OCI-LY3 (cell line): ENCODE results near the gene KCNC3.

Source experiments
- EZH2phosphoT487 ChIP-seq: fragments of 200-600 bp; shearing (Covaris generic); IDR thresholded peaks from 2 replicates; pipeline ENCODE4 v1.6.1; 2018; ENCODE audit warnings: antibody characterized with exemption, mixed run types, low read depth
- TF ChIP-seq, protein P1 (sequence below): fragments of 200-600, 300-600 bp; sonication (generic); IDR thresholded peaks from 2 replicates; pipeline ENCODE4 v1.5.1; 2014; ENCODE audit warnings: antibody characterized with exemption, low read length, low read depth

DNA sequence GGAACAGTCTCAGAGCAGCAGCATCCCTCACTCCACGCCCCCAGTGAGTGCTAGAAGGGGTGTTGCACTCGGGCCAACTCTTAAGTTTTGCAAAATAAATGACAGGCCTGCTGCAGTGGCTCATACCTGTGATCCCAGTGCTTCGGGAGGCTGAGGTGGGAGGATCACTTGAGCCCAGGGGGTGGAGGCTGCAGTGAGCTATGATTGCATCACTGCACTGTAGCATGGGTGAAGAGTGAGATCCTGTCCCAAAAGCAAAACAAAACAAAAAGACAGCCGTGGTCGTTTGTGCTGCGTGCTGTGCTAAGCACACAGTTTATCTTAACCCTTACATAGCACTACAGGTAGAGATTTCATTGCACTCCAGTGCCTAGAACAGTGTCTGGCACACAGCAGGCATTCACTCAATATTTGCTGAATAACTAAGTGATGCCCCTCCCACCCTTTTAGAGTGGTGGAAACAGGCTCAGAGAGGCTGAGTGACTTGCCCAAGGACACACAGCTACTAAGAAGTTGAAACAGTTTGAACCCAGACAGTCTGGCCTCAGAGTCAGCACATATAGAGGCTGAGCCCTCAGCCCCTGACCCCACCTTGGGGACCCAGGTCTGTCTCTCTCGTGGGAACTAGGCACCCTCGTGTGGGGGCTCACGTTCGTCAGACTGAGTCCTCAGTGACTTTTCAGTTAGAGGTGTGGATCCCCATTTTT lies 18.3 kb downstream of the KCNC3 start:
- TF ChIP-seq, protein P1, sequence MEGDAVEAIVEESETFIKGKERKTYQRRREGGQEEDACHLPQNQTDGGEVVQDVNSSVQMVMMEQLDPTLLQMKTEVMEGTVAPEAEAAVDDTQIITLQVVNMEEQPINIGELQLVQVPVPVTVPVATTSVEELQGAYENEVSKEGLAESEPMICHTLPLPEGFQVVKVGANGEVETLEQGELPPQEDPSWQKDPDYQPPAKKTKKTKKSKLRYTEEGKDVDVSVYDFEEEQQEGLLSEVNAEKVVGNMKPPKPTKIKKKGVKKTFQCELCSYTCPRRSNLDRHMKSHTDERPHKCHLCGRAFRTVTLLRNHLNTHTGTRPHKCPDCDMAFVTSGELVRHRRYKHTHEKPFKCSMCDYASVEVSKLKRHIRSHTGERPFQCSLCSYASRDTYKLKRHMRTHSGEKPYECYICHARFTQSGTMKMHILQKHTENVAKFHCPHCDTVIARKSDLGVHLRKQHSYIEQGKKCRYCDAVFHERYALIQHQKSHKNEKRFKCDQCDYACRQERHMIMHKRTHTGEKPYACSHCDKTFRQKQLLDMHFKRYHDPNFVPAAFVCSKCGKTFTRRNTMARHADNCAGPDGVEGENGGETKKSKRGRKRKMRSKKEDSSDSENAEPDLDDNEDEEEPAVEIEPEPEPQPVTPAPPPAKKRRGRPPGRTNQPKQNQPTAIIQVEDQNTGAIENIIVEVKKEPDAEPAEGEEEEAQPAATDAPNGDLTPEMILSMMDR, result no peak
- no peak for TF ChIP-seq EZH2phosphoT487
